Natural killer cell (primary cell): ENCODE results near the gene AMDHD2. TPM values are rescaled to one million over a fixed set of nuclear protein-coding genes. Genes with fewer than 3 reads are reported as not detected.

ENCODE experiments used
- ATAC-seq, 3 donors: fragments of 150-1000 bp in 2 of 3; fragments of 200-7000 bp in 1 of 3; cut with Tn5 transposase; 1 replicate in 1 of 3; 2 replicates in 2 of 3; pipeline ENCODE4 v1.10.0; 2021; ENCODE audit warnings: mild to moderate bottlenecking in 2 of 3, moderate library complexity in 2 of 3
- DNase-seq, 2 donors: peaks; one replicate each; pipeline versions ENCODE4 v3.0.0 to v3.0.0-alpha.2; 2013 to 2021; ENCODE audit warnings: mixed read lengths in 1 of 2
- H3K27ac ChIP-seq: one replicate; pipeline ENCODE4 v1.5.1; 2013; ENCODE audit warnings: mild to moderate bottlenecking, low read length
- H3K27me3 ChIP-seq: one replicate; pipeline ENCODE4 v1.6.1; 2013; ENCODE audit warnings: low read length; ENCODE audit not compliant: control insufficient read depth, insufficient read depth
- H3K36me3 ChIP-seq: one replicate; pipeline ENCODE4 v1.6.1; 2013; ENCODE audit warnings: low read length; ENCODE audit not compliant: control insufficient read depth, insufficient read depth
- H3K4me1 ChIP-seq: one replicate; pipeline ENCODE4 v1.6.1; 2013; ENCODE audit warnings: low read length; ENCODE audit not compliant: control insufficient read depth, insufficient read depth
- H3K4me3 ChIP-seq: one replicate; pipeline ENCODE4 v1.5.1; 2013; ENCODE audit warnings: low read length
- H3K9me3 ChIP-seq: one replicate; pipeline ENCODE4 v1.6.1; 2013; ENCODE audit warnings: low read length; ENCODE audit not compliant: control insufficient read depth, insufficient read depth
- H3K27ac Mint-ChIP-seq, 2 donors: one replicate each; pipeline ENCODE4 v1.8.0; 2022; ENCODE audit warnings: mild to moderate bottlenecking in 2 of 2, mixed read lengths in 2 of 2, moderate library complexity in 1 of 2
- H3K27me3 Mint-ChIP-seq, 2 donors: one replicate each; pipeline ENCODE4 v1.8.0; 2022; ENCODE audit warnings: low read depth in 2 of 2, mixed read lengths in 2 of 2
- H3K36me3 Mint-ChIP-seq: one replicate; pipeline ENCODE4 v1.8.0; 2022; ENCODE audit warnings: mixed read lengths
- H3K4me1 Mint-ChIP-seq, 2 donors: one replicate each; pipeline ENCODE4 v1.8.0; 2022; ENCODE audit warnings: mixed read lengths in 2 of 2
- H3K4me3 Mint-ChIP-seq: one replicate; pipeline ENCODE4 v1.8.0; 2022; ENCODE audit warnings: mild to moderate bottlenecking, moderate library complexity, mixed read lengths
- H3K9me3 Mint-ChIP-seq, 2 donors: one replicate each; pipeline ENCODE4 v1.8.0; 2022; ENCODE audit warnings: mixed read lengths in 2 of 2
- CTCF ChIP-seq: fragments of 200-600 bp; IDR thresholded peaks from one replicate; pipeline ENCODE4 v1.8.0; 2022; ENCODE audit warnings: antibody characterized with exemption
- WGBS: methylation state at CpG from one replicate; pipeline ENCODE4 v1.1.7; 2013; ENCODE audit warnings: missing lambda C conversion rate; ENCODE audit not compliant: insufficient coverage; 5-methylcytosine and 5-hydroxymethylcytosine counted together
- intact Hi-C: fragments of 100-400 bp; cut with micrococcal nuclease; formaldehyde crosslinking; loops from one replicate; pipeline ENCODE4 v1.14.2; 2022
- total RNA-seq, 4 donors: library from RNA; stranded (reverse); fragments of 120-200 nt in 1 of 4; gene quantifications; one replicate each; pipeline versions ENCODE4 v1.2.3 to v1.2.4, GENCODE V29; 2013 to 2022

AMDHD2 gene
- total RNA-seq, 3 donors from 2014 or later (not counting 1 experiment from before 2014, with no cell fraction given) = 129 to 162 (median 144) TPM

GRCh38 chr16:2475413-2476344, 44.5 kb upstream of the AMDHD2 start:
- DNase-seq (peak in 1 of 2 donors; percentile 55), ATAC-seq (peak; percentile 28 to 54 (median 38))
- peaks cover 0 to 7% of the 10 kb centered on the region in 2 donors for H3K27me3 Mint-ChIP-seq
- Histone ChIP-seq H3K36me3 (no peaks in the 10 kb centered on the region), H3K4me3 (peak overlapping the region; percentile 11), H3K27me3 (peaks cover 19% of the 10 kb centered on the region), H3K27ac (no peak overlapping the region), H3K9me3 (no peaks in the 10 kb centered on the region), H3K4me1 (peaks cover 28% of the 10 kb centered on the region)
- no peaks in the 10 kb centered on the region for H3K36me3 Mint-ChIP-seq
- H3K4me1 Mint-ChIP-seq = peaks cover 12 to 17% of the 10 kb centered on the region in 2 donors
- 18% methylated on average over 55 of the region's 55 CpGs for WGBS
- H3K4me3 Mint-ChIP-seq = peak overlapping the region; percentile 67
- intact Hi-C loops = no loop called here
- TF ChIP-seq CTCF = no peak
- no peaks in the 10 kb centered on the region for H3K9me3 Mint-ChIP-seq
- no peak overlapping the region for H3K27ac Mint-ChIP-seq

DNA sequence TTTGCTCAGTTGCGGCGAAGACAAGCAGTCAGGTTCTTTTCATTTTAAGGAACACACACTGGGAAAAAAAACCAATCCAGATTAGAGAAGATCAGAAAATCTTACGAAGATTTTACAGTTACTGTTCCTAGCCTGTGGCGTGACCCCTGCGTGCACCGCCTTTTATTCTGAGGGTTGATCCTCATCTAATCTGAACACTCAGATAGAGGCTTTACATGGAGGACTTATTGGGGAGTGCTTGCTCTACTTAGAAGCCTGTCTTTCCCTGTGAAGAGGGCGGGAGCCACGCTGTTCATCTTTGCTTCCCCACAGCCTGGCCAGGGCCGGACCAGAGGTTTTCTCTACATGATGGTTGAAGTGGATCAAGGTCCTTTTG, 43.8 kb upstream of the AMDHD2 start:
- Histone ChIP-seq H3K4me1 (peaks cover 28% of the 10 kb centered on the region), H3K36me3 (no peaks in the 10 kb centered on the region), H3K9me3 (no peaks in the 10 kb centered on the region), H3K27ac (no peak overlapping the region), H3K4me3 (no peak overlapping the region), H3K27me3 (peaks cover 17% of the 10 kb centered on the region)
- H3K4me3 Mint-ChIP-seq = peak overlapping the region; percentile 67
- peaks cover 12 to 17% of the 10 kb centered on the region in 2 donors for H3K4me1 Mint-ChIP-seq
- 92% methylated on average over 9 of the region's 9 CpGs for WGBS
- no peaks in the 10 kb centered on the region for H3K36me3 Mint-ChIP-seq
- intact Hi-C loops = no loop called here
- DNase-seq (no peak), ATAC-seq (no peak)
- no peak overlapping the region for H3K27ac Mint-ChIP-seq
- no peak for TF ChIP-seq CTCF
- peaks cover 0 to 7% of the 10 kb centered on the region in 2 donors for H3K27me3 Mint-ChIP-seq
- H3K9me3 Mint-ChIP-seq = no peaks in the 10 kb centered on the region

DNA sequence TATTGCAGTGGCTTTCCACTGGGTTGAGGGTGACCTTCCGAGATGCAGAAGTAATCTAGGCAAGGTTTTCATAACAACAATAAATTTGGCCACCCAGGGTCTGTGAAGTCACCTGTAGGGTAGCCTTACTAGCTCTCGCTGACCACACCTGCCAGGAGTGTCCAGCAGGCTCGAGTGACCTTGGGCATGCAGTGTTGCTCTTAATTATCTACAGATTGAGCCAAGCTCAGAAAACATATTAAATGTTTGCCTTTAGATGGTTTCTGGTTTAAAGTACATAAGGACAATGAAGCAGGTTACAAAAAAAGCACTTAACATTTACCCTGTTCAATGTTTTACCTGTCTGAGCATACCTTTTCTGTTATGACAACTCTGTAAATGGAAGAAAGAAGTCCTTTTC, 43.4 kb upstream of the AMDHD2 start:
- H3K27me3 ChIP-seq = peaks cover 17% of the 10 kb centered on the region
- Mint-ChIP-seq H3K27me3 (peaks cover 0 to 7% of the 10 kb centered on the region in 2 donors), H3K36me3 (no peaks in the 10 kb centered on the region), H3K9me3 (no peaks in the 10 kb centered on the region), H3K27ac (no peak overlapping the region), H3K4me1 (peaks cover 12 to 17% of the 10 kb centered on the region in 2 donors), H3K4me3 (peak overlapping the region; percentile 67)
- H3K36me3 ChIP-seq = no peaks in the 10 kb centered on the region
- no peak for DNase-seq
- no peak overlapping the region for H3K4me3 ChIP-seq
- intact Hi-C loops = no loop called here
- 97% methylated on average over 3 of the region's 3 CpGs for WGBS
- no peak for ATAC-seq
- no peak for TF ChIP-seq CTCF
- H3K9me3 ChIP-seq = no peaks in the 10 kb centered on the region
- H3K27ac ChIP-seq = no peak overlapping the region
- peaks cover 28% of the 10 kb centered on the region for H3K4me1 ChIP-seq
